ENCODE results near the gene PPM1N.
A peak's percentile ranks its signal among the peaks of the same experiment; 100 is the strongest.

PPM1N gene, protein sequence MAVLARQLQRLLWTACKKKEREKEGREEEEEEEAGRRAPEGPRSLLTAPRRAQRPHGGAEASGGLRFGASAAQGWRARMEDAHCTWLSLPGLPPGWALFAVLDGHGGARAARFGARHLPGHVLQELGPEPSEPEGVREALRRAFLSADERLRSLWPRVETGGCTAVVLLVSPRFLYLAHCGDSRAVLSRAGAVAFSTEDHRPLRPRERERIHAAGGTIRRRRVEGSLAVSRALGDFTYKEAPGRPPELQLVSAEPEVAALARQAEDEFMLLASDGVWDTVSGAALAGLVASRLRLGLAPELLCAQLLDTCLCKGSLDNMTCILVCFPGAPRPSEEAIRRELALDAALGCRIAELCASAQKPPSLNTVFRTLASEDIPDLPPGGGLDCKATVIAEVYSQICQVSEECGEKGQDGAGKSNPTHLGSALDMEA

DNA sequence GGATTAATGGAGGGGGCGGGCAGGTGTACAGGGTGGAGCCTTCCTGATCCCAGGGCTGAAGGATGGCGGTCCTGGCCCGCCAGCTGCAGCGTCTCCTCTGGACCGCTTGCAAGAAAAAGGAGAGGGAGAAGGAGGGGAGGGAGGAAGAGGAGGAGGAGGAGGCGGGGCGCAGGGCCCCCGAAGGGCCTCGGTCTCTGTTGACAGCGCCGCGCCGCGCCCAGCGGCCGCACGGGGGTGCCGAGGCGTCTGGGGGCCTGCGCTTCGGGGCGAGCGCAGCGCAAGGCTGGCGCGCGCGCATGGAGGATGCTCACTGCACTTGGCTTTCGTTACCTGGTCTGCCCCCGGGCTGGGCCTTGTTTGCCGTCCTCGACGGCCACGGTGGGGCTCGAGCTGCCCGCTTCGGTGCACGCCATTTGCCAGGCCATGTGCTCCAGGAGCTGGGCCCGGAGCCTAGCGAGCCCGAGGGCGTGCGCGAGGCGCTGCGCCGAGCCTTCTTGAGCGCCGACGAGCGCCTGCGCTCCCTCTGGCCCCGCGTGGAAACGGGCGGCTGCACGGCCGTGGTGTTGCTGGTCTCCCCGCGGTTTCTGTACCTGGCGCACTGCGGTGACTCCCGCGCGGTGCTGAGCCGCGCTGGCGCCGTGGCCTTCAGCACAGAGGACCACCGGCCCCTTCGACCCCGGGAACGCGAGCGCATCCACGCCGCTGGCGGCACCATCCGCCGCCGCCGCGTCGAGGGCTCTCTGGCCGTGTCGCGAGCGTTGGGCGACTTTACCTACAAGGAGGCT is at the start of gene PPM1N:
PPM1N (plus strand) TSS at position 33 of the 785 bp plus-strand sequence; CDS start at position 63, 30 bp downstream.
- no peak for DNase-seq

DNA sequence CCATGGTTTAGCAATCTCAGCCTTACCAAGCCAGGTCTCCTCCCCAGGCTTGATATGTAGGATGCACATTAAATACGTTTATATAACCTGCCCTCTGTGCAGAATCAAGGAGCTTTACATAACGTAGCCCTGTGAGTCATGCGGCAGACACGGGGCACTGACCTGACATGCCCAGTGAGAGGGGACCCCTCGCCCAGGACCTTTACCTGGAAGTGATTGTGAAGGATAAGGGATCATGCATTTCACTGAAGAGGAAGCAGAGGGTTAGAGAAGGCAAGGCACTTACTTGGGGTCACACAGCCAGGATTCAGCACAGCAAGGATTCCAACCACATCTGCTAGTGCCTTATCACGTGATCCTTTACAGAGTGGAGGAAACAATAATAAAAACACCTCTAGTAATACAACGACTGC is 49.4 kb upstream of the PPM1N start:
- no peak for DNase-seq

DNA sequence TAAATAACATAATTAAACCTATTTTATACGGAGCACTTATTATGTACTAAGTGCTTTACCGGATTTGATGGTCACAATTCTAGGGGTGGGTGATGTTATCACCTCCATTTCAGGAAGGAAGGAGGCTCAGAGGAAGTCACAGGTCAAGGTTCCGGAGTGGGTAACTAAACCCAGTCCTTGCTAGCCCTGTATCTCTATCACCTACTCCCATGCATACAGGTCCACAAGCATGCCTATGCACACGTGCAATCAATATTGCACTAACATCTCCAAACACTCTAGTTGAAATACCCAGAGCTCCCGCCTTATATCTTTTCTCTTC is 48.3 kb upstream of the PPM1N start:
- no peak for DNase-seq

GRCh38 chr19:45451131-45451849 is 47.0 kb upstream of the PPM1N start:
- DNase-seq, result no peak

DNA sequence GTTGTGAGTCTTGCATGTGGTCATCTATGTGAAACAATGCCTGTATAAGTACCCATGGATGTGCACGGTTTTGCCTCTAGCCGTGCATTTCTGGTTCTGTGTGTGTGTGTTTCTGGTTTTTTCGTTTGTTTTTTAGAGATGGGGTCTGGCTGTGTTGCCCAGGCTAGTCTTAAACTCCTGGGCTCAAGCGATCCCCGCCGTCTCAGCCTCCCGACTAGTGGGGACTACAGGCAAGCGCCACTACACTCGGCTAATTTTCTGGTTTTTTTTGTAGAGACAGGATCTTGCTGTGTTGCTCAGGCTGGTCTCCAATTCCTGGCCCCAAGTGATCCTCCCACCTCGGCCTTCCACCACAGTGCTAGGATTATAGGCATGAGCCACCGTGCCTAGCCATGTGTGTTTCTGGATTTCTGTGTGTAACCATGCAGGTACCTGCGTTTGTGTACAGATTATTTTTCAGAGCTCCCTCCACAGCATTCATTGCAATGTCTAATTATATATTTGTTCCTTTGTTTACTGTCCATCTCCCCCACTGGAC is 46.3 kb upstream of the PPM1N start:
- no peak for DNase-seq

DNA sequence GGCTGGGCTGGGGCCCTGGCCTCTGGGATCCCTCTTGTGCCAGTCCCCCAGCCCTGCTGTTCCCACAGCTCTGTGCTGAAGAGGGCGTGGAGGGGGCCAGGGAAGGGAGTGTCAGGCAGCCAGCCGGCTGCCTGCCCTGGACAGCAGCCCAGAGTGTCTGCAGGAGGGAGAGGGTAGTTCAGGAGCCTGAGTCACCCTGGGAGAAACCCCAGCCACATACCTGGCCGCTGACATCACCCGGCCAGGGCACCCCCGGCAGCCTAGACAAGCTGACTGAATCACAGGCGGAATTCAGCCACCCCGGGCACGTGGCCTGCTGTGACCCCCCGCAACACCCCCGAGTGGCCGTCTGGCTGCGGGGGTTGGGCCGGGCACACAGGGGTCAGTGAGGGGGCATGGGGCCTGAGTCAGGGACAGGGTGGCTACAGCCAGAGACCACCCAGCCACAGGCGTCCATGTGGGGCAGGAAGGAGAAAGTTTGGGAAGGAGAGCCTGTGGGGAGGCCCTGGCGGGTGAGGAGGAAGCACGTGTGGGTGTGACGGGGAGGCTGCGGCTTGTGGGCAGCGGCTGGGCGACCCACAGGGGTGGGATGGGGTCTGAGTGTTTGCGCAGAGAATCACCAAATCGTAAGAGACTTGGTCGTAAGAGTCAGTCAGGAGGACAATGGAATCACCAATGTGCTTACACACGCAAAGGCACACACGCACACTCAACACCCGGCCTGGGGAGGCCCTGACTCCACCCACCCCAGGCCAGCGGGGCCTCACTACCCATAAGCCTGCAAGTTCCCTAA is 42.3 kb upstream of the PPM1N start:
- no peak for DNase-seq

DNA sequence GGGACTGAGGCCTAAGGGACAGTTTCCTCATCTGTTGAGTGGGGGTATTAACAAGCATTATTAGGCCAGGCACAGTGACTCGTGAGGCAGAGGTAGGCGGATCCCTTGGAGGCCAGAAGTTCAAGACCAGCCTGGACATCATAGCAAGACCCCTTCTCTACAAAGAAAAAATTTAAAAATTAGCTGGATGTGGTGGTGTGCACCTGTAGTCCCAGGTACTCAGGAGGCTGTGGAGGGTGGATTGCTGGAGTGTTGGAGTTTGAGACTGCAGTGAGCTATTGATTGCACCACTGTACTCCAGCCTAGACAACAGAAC is 41.8 kb upstream of the PPM1N start:
- DNase-seq, result no peak

DNA sequence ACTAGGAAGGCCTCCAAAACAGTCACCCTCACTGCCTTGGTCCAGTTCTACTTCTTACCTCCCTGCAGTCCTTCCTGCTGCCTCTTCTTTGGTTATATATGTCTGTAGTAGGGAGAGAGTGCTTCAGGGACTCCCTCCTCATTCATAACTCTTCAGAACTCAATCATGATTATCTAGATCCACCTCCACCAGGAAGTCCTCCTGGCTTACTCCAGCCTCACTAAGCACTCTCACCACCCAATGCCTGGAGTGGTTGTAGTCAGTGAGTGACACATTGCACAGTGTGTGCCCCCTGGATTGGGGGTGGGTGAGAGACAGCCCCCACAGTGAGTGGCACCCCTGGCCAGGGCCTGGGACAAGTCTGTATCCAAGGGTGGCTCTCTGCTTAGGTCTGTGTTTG is 40.5 kb upstream of the PPM1N start:
- DNase-seq, result no peak

- DNase-seq, result no peak
These were observed 37.4 kb upstream of the PPM1N start for GRCh38 chr19:45460807-45461347.

- DNase-seq, result no peak
These were observed 36.1 kb upstream of the PPM1N start for GRCh38 chr19:45462174-45462573.

GRCh38 chr19:45463241-45463640 is 35.0 kb upstream of the PPM1N start:
- no peak for DNase-seq

GRCh38 chr19:45464274-45464673 is 34.0 kb upstream of the PPM1N start:
- no peak for DNase-seq

- DNase-seq, result no peak
These were observed 33.3 kb upstream of the PPM1N start for GRCh38 chr19:45464852-45465441.

DNA sequence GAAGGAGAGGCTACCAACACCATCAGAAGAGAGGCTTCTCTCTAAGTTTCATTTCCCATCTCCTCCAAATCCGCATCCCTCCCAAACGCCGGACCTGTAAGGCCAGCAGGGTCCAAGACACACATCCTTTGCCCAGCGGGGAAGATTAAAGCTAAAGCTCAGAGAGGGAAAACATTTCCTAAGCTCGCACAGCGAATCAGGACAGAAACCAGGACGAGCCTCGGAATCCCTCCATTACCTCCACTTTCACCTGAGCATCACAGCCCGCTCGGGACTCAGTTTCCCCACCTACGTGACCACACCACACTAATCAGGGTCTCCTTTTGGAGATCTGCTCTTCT is 31.2 kb upstream of the PPM1N start:
- no peak for DNase-seq

DNA sequence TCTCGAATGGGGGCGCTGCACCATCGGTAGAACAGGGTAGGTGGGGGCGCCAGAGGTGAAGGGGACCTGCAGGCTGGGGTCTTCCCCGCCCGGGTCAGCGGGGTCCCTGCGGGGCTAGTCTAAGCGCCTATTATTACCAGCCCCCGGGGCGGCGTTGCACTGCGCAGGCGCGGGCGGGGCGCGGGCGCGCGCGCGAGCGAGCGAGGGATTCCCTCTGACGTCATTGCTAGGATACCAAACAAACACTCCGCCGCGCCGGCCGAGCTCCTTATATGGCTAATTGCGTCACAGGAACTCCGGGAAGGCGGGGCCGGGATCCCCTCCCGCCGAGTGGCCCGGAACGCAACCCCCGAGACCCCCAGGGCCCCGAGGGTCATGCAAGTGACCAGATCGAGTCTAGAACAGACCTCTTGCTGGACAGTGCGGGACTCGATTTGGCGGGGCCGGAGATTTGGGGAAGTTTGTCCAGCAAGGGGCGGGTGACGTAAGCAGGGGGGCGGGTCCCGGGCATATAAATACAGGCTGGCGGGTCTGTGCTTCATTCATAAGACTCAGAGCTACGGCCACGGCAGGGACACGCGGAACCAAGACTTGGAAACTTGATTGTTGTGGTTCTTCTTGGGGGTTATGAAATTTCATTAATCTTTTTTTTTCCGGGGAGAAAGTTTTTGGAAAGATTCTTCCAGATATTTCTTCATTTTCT is 30.6 kb upstream of the PPM1N start, which contains the start of gene FOSB:
FOSB (plus strand) TSS at position 541 of the 703 bp plus-strand sequence. CDS start 591 bp downstream, outside the sequence.
- peak; percentile 91 for DNase-seq

DNA sequence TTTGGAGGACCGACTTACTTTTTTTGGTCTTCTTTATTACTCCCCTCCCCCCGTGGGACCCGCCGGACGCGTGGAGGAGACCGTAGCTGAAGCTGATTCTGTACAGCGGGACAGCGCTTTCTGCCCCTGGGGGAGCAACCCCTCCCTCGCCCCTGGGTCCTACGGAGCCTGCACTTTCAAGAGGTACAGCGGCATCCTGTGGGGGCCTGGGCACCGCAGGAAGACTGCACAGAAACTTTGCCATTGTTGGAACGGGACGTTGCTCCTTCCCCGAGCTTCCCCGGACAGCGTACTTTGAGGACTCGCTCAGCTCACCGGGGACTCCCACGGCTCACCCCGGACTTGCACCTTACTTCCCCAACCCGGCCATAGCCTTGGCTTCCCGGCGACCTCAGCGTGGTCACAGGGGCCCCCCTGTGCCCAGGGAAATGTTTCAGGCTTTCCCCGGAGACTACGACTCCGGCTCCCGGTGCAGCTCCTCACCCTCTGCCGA is 30.0 kb upstream of the PPM1N start:
- DNase-seq, result no peak

- no peak for DNase-seq
These were observed 29.5 kb upstream of the PPM1N start for GRCh38 chr19:45468803-45469131.

- peak; percentile 89 for DNase-seq
These were observed 28.9 kb upstream of the PPM1N start for GRCh38 chr19:45469132-45469944.

DNA sequence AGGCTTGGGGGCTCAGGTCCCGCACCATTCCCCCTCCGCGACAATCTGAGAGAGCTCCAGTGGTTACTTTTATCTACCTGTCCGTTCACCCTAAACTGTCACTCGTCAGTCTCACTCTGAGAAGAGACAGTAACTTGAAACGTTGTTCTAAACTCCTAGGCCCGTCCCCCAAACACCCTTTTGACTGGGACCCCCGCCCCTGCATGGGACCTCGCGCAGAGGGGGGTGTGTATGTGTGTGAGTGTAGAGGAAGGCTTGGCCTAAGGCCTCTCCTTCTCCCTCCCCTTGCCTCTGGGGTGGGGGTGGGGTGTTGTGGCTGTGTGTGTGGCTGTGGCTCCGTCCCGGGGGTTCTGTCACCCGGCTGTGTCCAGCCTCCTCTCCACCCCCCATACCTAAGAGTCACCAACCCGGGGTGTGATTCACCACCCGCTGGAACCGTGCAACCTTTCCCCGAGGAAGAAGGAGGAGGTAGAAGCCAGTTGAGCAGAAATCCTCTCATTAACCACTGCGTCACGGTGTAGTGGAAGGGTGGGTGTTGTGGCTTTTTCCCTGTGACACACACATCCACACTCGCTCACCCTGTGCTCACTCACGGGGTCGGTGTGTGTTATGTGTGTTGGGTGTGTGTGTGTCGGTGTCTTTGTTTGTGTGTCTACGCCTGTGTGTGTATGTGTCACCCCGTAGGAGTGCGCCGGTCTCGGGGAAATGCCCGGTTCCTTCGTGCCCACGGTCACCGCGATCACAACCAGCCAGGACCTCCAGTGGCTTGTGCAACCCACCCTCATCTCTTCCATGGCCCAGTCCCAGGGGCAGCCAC is 28.1 kb upstream of the PPM1N start:
- DNase-seq, result no peak

GRCh38 chr19:45470762-45471081 is 27.5 kb upstream of the PPM1N start:
- no peak for DNase-seq

Measured in NCI-H1694 treated with DMSO at 0.1 percent for 48 hours (cell line).